Stimulated activated CD4-positive, alpha-beta T cell treated with anti-CD3 and anti-CD28 coated beads, Interleukin-2, amount 100 ng/mL, for 48 hours (primary cell): ENCODE measurements around the gene RAD23A.
"Not testable (repeated sequence)": the region's sequence is repeated elsewhere in the genome, so short reads cannot be mapped to it uniquely, and the experiment has no call there.

ENCODE experiments used
- DNase-seq, 2 donors: peaks; one replicate each; pipeline ENCODE4 v3.0.0-alpha.2; 2020

Gene RAD23A

DNA sequence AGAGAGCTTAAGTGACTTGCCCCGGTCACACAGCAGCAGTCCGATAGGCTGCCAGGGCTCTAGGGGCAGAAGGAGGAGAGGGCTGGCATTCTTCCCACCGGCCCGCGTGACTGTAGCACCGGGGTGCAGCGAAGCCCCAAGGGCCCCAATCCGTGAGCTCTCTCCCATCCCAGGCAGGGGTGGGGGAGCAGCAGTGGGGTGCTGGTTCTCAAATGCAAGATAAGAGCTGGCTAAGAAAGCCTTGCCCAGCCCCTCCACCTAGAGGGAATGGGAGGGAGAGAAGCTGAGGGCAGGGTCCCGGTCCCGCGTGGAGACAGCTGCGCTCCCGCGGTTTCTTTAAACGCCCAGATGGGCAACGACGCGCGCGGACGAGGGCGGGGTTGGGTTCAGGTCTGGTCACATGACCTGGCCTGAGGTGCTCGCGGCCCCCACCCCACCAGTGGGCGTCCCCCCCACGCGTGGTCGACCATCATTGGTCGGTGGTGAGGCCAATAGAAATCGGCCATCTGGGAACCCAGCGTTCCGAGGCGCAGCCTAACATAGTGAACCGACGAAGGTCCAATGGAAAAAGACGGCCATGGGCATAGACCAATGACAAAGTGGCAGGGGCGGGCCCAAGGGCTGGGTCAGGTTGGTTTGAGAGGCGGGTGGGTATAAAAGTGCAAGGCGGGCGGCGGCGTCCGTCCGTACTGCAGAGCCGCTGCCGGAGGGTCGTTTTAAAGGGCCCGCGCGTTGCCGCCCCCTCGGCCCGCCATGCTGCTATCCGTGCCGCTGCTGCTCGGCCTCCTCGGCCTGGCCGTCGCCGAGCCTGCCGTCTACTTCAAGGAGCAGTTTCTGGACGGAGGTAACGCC is 7.5 kb upstream of the RAD23A start, which contains the start of gene CALR:
Gene CALR, plus strand, starts transcription at position 683 of the 852 bp plus-strand sequence. Its CDS starts 71 bp downstream, at position 754.
- DNase-seq = peak; percentile 98

DNA sequence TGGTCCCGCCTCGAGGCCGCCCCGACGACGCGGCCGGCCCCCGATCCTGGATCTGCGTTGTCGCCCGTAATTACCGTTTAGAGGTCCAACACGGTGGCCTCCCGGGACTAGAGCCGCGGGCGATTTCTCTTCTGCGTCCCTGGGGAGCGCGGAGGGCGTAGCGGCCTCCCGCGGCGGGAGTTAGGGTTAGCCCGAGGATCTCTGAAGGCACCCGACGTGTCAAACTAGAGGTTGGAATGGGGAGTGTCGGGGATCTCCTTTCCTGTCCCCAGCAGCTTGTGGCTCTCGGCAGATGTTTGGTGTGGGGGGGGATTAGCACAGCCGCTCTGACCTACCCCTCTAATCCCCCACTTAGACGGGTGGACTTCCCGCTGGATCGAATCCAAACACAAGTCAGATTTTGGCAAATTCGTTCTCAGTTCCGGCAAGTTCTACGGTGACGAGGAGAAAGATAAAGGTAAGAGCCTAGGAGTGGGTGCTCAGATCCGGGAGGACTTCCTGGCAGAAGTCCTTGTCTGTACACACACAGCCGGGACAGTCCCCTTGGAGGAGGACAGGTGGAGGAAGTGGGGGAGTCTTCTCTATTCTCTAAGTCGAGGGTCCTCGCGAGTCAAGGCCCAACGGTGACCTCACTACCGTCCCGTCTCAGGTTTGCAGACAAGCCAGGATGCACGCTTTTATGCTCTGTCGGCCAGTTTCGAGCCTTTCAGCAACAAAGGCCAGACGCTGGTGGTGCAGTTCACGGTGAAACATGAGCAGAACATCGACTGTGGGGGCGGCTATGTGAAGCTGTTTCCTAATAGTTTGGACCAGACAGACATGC is 6.7 kb upstream of the RAD23A start:
- DNase-seq = peak in 1 of 2 donors; percentile 26

DNA sequence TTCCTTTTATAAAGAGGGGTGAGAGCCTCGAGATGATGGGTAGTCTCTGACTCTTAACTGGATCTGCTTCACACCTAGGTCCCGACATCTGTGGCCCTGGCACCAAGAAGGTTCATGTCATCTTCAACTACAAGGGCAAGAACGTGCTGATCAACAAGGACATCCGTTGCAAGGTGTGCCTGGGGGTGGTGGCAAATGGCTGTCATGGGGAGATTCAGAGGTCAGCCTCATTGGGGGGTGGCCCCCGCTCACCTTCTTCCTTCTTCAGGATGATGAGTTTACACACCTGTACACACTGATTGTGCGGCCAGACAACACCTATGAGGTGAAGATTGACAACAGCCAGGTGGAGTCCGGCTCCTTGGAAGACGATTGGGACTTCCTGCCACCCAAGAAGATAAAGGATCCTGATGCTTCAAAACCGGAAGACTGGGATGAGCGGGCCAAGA is 5.7 kb upstream of the RAD23A start:
- DNase-seq = no peak

DNA sequence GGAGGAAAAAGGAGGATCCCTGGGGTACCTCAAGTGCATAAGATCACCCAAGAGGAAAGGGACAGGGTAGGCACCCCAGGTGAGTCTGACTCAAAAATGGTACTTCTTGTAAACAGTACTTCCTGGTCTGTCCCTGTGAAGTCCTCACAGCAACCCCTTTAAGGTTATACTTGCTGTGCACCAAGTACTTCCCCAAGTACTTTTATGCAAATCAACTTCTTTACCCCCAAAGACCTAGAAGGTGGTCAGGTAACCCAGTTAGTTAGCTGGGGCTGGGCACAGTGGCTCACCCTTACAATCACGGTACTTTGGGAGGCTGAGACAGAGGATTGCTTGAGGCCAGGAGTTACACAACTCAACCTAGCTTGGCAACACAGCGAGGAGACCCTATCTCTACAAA is 4.8 kb upstream of the RAD23A start:
- DNase-seq = no peak

DNA sequence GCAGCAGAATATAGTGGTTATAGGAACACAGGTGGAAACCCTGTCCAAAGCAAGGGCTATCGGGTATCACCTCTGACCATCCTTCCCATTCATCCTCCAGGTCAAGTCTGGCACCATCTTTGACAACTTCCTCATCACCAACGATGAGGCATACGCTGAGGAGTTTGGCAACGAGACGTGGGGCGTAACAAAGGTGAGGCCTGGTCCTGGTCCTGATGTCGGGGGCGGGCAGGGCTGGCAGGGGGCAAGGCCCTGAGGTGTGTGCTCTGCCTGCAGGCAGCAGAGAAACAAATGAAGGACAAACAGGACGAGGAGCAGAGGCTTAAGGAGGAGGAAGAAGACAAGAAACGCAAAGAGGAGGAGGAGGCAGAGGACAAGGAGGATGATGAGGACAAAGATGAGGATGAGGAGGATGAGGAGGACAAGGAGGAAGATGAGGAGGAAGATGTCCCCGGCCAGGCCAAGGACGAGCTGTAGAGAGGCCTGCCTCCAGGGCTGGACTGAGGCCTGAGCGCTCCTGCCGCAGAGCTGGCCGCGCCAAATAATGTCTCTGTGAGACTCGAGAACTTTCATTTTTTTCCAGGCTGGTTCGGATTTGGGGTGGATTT is 2.1 kb upstream of the RAD23A start:
- DNase-seq = no peak

DNA sequence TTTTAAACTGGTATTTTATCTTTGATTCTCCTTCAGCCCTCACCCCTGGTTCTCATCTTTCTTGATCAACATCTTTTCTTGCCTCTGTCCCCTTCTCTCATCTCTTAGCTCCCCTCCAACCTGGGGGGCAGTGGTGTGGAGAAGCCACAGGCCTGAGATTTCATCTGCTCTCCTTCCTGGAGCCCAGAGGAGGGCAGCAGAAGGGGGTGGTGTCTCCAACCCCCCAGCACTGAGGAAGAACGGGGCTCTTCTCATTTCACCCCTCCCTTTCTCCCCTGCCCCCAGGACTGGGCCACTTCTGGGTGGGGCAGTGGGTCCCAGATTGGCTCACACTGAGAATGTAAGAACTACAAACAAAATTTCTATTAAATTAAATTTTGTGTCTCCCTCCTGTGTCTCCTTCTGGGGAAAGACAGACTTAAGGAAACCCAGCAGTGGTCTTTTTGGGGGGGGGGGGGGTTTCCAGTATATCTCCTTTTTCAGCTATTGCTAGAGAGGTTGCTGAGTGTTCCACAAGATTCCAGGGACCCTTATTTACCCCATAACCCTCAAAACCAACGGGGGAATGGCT is 1.5 kb upstream of the RAD23A start:
- DNase-seq = no peak

DNA sequence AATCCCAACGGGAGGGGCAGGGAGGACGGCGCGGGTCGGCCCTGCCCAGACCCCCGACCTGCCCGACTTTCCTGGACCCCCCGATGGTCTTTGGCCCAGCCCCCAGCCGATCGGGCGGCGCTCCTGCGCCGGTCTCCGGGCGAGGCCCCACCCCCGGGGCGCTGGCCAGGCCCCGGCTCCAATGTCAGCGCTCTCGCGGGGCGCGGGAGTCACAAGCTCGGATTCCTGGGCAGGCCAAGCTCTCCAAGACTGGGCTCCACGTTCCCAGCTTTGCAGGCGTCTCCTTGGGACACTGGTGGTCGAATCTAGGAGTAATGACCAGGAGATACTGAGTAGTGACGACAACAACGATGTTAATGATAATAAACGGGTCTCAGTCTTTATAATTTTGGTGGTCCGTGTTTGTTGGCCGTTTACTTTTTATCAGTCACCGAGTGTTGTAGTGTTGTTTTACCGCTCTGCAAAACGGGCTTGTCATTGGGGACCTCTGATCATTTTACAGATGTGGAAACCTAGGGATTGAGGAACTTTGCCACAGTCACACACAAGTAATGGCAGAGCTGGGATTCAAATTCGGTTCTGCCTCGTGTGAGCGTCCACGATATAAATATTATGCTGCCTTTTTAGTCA is 545 bp downstream of the RAD23A start:
- peak; percentile 49 to 51 for DNase-seq

DNA sequence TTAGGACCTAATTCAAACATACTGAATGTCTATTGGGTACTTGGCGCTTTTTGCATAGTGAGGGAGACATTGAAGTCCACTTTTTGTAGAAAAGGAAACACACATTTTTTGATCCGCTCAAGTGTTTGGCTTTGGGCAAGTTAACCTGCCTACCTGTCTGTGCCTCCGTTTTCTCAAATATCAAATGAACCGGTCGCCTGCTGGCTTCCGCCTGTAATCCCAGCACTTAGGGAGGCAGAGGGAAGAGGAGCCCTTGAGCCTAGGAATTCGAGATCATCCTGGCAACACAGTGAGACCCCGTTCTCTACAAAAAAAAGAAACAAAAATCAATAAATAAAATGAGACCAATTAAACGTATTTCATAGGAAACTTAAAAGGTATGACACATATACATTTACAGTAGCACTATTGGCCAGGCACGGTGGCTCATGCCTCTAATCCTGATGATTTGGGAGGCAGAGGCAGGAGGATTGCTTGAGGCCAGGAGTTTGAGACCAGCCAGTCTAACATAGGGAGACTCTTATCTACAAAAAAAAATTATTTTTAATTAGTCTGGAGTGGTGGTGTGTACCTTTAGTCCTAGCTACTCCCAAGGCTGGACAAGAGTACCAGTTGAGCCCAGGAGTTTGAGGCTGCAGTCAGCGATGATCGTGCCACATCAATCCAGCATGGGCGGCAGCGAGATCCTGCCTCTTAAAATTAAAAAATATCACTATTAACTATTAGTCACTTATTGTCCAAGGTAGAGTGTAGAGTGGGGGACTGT is 1.3 kb downstream of the RAD23A start:
- no peak for DNase-seq

DNA sequence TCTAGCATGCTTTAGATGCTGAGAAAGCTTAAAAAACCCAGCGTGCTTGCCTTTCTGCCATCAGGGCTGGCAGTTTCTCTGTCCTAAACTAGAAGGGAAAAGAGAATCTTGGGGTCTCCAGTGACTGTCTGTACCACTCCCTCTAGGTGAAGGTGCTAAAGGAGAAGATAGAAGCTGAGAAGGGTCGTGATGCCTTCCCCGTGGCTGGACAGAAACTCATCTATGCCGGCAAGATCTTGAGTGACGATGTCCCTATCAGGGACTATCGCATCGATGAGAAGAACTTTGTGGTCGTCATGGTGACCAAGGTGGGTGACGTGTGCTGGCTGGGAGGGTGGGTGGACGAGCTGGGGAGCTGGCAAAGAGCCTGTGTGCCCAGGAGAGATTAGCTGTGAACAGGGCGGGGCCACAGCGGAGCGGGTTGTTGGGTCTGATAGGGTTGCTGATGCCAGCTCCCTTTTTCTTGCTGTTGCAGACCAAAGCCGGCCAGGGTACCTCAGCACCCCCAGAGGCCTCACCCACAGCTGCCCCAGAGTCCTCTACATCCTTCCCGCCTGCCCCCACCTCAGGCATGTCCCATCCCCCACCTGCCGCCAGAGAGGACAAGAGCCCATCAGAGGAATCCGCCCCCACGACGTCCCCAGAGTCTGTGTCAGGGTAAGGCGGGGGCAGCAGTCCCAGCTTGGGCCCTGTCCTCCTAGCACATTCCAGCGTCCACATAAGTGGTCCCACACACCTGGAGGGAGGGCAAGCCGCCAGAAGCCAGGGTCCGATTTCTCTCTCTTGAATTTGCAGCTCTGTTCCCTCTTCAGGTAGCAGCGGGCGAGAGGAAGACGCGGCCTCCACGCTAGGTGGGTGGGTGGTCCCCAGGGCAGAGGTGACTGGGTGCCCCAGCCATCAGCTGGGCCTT is 2.3 kb downstream of the RAD23A start:
- DNase-seq = no peak

DNA sequence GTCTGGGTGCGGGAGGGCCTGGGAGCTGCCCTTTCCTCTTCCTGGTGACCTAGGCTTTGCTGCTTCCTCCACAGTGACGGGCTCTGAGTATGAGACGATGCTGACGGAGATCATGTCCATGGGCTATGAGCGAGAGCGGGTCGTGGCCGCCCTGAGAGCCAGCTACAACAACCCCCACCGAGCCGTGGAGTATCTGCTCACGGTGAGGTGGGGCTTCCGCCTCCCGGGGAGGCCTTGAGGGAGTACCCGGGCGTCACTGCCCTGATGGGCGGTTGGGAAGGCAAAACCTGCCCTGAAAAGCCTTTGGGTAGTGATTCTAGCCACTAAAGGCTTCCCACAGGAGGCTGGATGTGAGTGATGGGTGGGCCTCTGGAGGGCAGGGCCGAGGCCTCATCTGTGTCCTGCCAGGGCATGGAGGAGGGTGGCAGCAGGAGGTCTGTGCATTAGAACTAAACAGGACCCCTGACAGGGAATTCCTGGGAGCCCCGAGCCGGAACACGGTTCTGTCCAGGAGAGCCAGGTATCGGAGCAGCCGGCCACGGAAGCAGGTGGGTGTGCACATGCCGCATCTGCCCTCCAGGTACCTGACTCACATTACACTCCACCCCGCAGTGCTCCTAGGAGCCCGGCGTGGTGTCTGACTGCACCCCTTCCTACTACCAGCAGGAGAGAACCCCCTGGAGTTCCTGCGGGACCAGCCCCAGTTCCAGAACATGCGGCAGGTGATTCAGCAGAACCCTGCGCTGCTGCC is 3.1 kb downstream of the RAD23A start:
- DNase-seq = no peak

DNA sequence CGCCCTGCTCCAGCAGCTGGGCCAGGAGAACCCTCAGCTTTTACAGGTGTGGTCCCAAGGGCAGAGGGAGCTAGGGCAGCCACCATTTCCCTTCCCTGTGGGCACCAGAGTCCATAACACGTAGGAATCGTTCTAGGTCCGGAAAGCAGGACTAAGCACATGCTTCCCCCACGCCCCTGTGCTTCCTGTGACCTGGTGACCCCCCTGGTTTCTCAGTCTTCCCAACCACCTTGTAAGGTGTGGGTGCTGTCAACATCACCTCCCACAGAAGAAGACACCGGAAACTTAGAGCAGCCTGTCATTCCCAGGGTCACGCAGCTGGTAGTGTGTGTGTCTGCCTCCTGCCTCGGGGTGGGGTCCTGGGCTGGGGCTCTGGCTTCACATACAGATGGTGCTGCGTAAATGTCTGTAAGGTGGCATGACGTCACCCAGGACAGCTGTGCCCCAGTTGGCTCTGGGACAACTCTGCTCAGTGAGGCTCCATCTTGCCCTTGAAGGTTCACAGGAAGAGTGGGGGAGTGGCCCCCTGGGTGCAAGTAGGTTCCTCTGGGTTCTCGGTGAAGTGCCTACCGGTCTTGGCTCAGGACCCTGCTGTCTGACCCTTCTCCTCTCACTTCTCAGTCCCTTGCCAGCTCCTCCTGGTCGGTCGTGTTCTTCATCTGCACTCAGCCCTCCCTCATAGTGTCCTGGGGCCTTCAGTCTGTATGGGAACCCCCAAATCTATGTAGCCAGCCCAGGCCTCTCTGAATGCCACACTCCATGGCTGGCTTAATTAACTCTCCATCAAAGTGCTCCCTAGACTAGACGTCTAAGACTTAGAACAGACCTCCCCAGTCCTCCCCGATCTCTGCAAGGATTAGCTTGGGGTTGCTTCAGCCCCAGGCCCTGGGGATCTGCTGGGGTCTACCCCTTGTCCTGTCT is 4.0 kb downstream of the RAD23A start:
- no peak for DNase-seq

DNA sequence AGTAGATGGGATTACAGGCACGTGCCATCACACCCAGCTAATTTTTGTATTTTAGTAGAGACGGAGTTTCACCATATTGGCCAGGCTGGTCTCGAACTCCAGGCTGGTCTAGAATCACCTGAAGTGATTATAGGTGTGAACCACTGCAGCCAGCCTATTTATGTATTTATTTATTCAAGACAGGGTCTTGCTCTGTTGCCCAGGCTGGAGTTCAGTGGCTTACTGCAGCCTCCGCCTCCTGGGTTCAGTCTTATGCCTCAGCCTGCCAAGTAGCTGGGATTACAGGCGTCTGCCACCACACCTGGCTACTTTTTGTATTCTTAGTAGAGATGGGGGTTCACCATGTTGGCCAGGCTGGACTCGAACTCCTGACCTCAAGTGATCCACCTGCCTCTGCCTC is 6.4 kb downstream of the RAD23A start:
- DNase-seq = not testable (repeated sequence)

DNA sequence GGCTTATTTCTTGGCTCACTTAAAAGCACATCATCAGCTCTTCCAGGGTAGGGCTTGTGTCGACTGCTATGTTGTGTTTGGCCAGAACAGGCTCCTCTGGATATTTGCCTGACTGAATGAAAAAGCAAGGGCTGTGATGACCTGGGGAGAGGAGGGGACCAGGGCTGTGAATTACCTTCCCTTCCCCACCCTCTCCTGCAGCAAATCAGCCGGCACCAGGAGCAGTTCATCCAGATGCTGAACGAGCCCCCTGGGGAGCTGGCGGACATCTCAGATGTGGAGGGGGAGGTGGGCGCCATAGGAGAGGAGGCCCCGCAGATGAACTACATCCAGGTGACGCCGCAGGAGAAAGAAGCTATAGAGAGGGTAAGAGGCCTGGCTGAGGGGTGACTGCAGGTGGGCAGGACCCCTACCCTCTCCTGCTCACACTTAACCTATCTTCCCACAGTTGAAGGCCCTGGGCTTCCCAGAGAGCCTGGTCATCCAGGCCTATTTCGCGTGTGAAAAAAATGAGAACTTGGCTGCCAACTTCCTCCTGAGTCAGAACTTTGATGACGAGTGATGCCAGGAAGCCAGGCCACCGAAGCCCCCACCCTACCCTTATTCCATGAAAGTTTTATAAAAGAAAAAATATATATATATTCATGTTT is 7.0 kb downstream of the RAD23A start:
- DNase-seq = no peak

DNA sequence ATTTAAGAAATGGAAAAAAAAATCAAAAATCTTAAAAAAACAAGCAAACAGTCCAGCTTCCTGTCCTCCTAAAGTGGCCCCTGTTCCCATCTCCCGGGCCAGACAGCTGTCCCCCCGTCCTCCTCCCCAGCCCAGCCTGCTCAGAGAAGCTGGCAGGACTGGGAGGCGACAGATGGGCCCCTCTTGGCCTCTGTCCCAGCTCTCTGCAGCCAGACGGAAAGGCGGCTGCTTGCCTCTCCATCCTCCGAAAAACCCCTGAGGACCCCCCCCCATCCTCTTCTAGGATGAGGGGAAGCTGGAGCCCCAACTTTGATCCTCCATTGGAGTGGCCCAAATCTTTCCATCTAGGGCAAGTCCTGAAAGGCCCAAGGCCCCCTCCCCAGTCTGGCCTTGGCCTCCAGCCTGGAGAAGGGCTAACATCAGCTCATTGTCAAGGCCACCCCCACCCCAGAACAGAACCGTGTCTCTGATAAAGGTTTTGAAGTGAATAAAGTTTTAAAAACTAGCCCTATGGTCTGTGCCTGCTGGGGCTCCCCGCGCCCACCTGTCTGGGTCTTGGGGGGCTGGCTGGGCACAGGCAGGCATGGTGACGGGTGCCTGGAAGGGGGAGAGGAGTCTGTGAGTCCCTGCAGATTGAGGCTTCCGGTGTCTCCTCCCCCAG is 7.6 kb downstream of the RAD23A start:
- DNase-seq = no peak

DNA sequence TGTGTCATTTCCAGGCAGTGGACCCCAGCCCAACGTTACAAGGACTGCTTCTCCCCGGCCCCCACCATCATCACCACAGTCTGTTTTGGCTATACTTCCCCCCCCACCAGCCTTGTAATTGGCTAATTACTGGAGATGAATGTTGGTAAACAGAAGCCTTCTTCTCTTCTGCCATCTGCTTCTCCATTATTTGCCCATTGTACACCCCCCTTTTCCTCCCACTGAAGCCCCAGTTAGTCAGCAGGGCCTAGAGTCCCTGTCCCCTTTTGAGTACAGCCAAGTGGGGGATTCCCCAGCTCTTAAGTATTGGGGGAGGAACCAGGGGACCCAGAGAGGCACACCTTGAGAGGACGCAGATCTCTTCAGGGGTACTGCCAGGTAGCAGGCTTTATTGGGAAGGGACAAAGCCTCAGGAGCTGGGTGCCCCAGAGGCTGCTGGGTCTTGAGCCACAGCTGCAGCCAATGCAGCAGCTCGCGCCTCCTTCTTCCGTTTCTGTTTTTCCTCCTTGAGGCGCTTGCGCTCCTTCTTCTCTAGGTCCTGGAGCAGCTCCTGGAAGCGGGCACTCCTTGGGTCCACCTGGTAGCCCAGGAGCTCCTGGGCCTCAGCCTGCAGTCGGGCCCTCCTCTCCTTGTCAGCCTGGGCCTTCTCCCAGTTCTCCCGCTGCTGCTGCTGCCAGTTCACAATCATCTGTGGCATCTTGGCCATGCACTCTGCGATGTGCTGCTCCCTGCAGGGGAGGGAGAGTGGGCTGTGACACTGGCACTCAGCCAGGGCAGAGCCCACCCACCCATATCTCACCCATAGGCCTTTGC is 8.3 kb downstream of the RAD23A start:
- DNase-seq = no peak

DNA sequence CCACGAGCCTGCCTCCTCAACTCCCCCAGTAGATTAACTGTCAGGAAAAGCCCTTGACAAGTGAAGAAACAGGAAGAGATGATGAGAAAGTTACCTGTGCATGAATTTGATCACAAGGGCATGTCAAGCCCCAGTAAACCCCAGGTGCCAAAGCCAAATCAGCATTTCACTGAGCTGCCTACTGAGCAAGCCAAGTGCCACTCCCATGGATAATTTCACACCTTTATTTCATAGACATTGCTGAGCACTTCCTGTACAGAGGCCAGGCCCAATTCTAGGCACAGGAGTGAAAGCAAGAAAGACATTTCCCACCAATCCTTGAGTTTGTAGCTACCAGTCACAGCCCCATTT is 8.9 kb downstream of the RAD23A start:
- no peak for DNase-seq

DNA sequence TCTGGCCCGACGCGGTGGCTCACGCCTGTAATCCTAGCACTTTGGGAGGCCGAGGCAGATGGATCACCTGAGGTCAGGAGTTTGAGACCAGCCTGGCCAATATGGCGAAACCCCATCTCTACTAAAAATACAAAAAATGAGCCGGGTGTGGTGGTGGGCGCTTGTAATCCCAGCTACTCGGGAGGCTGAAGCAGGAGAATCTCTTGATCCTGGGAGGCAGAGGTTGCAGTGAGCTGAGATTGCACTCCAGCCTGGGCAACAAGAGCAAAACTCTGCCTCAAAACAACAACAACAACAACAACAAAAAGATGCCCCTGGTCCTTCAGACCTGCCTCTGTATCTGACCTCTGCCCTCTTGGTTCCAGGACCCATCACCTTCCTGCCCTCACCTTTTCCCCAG is 9.9 kb downstream of the RAD23A start:
- not testable (repeated sequence) for DNase-seq
